Gastrocnemius medialis (tissue), 4 donors: ENCODE measurements around the gene PCDH9. TPM values are rescaled to one million over a fixed set of nuclear protein-coding genes. Genes with fewer than 3 reads are reported as not detected.

ENCODE experiments used
- ATAC-seq, 2 donors: fragments of 150-250 bp; one replicate each; pipeline ENCODE4 v1.9.1; 2016
- DNase-seq, 2 donors: peaks; one replicate each; pipeline ENCODE4 v3.0.0-alpha.2; 2019
- H3K27ac ChIP-seq, 4 donors: fragments of 200-600 bp; sonication (generic); 1 replicate in 1 of 4; 2 replicates in 3 of 4; pipeline ENCODE4 v1.5.1; 2016 to 2018; ENCODE audit warnings: mild to moderate bottlenecking in 2 of 4, moderate library complexity in 1 of 4
- H3K27me3 ChIP-seq, 3 donors: fragments of 200-600 bp; sonication (generic) in 2 of 3; 1 replicate in 1 of 3; 2 replicates in 2 of 3; pipeline versions ENCODE4 v1.5.1 to v1.6.0; 2016 to 2019; ENCODE audit warnings: mild to moderate bottlenecking in 1 of 3, moderate library complexity in 1 of 3
- H3K36me3 ChIP-seq, 2 donors: fragments of 200-600 bp; sonication (generic) in 1 of 2; one replicate each; pipeline ENCODE4 v1.5.1; 2017 to 2018
- H3K4me1 ChIP-seq, 2 donors: fragments of 200-600 bp; sonication (generic) in 1 of 2; one replicate each; pipeline ENCODE4 v1.5.1; 2016 to 2017; ENCODE audit warnings: mild to moderate bottlenecking in 2 of 2
- H3K4me3 ChIP-seq, 4 donors: fragments of 200-600 bp; sonication (generic) in 3 of 4; 1 replicate in 1 of 4; 2 replicates in 3 of 4; pipeline ENCODE4 v1.5.1; 2016 to 2019; ENCODE audit warnings: mild to moderate bottlenecking in 2 of 4
- H3K9me3 ChIP-seq, 3 donors: fragments of 200-600 bp; sonication (generic) in 2 of 3; 1 replicate in 1 of 3; 2 replicates in 2 of 3; pipeline ENCODE4 v1.5.1; 2016 to 2019
- CTCF ChIP-seq, 5 experiments: fragments of 450-650 bp in 3 of 5; fragments of 200-600 bp in 2 of 5; sonication (generic) in 2 of 5; IDR thresholded peaks in 4 of 5; conservative IDR thresholded peaks in 1 of 5; 1 replicate in 4 of 5; 2 replicates in 1 of 5; pipeline ENCODE4 v1.5.1; 2016 to 2019; ENCODE audit warnings: antibody characterized with exemption in 5 of 5, mild to moderate bottlenecking in 3 of 5, moderate library complexity in 3 of 5
- POLR2A ChIP-seq, 2 donors: fragments of 450-650 bp; IDR thresholded peaks; one replicate each; pipeline ENCODE4 v1.6.1; 2017; ENCODE audit warnings: antibody characterized with exemption in 2 of 2, mild to moderate bottlenecking in 2 of 2, moderate library complexity in 2 of 2
- in situ Hi-C, 4 donors: fragments of 200-750 bp; cut with MboI; loops; one replicate each; pipeline versions ENCODE4 v1.15.0 to v1.8.0; 2017; ENCODE audit warnings: low sequenced_read_pairs in 4 of 4
- intact Hi-C: fragments of 100-400 bp; cut with DNase I; formaldehyde crosslinking; loops from one replicate; pipeline ENCODE4 v1.15.1; 2023; ENCODE audit warnings: low total_unique reads
- total RNA-seq, 4 donors: library from RNA; depleted of rRNA; stranded (reverse); fragments of >200 nt; gene quantifications; one replicate each; pipeline versions ENCODE4 v1.1.0 to v1.2.3, GENCODE V29; 2016

The PCDH9 gene
- total RNA-seq, 4 donors from 2014 or later = 1.4 to 2.1 (median 1.9) TPM

GRCh38 chr13:66842766-66843165 lies 387.4 kb downstream of the PCDH9 start:
- DNase-seq = no peak
- Histone ChIP-seq H3K27ac (no peak overlapping the region), H3K4me1 (no peaks in the 10 kb centered on the region), H3K27me3 (no peaks in the 10 kb centered on the region), H3K36me3 (no peaks in the 10 kb centered on the region), H3K4me3 (no peak overlapping the region), H3K9me3 (no peaks in the 10 kb centered on the region)
- in situ Hi-C loops = no loop called here
- ATAC-seq = no peak
- TF ChIP-seq CTCF (IDR thresholded peaks at IDR 0.05 in 4 of 5, conservative IDR thresholded peaks at IDR 0.05 in 1 of 5) (no peak), POLR2A (IDR thresholded peaks at IDR 0.05) (no peak)
- intact Hi-C loops = no loop called here

GRCh38 chr13:66840621-66841020 lies 389.5 kb downstream of the PCDH9 start:
- in situ Hi-C loops (no loop called here), intact Hi-C loops (no loop called here)
- TF ChIP-seq POLR2A (IDR thresholded peaks at IDR 0.05) (no peak), CTCF (IDR thresholded peaks at IDR 0.05 in 4 of 5, conservative IDR thresholded peaks at IDR 0.05 in 1 of 5) (no peak)
- Histone ChIP-seq H3K4me3 (no peak overlapping the region), H3K27ac (no peak overlapping the region), H3K9me3 (no peaks in the 10 kb centered on the region), H3K27me3 (no peaks in the 10 kb centered on the region), H3K36me3 (no peaks in the 10 kb centered on the region), H3K4me1 (peaks cover 0 to under 1% of the 10 kb centered on the region in 2 donors)
- ATAC-seq (no peak), DNase-seq (no peak)

- no peak overlapping the region for H3K4me3 ChIP-seq
- peak overlapping the region in 1 of 4 donors; percentile 14 for H3K27ac ChIP-seq
- in situ Hi-C loops = no loop called here
- ATAC-seq = no peak
- H3K36me3 ChIP-seq = no peaks in the 10 kb centered on the region
- no peaks in the 10 kb centered on the region for H3K27me3 ChIP-seq
- no peaks in the 10 kb centered on the region for H3K9me3 ChIP-seq
- peaks cover 4 to 10% of the 10 kb centered on the region in 2 donors for H3K4me1 ChIP-seq
- TF ChIP-seq POLR2A (IDR thresholded peaks at IDR 0.05) (no peak), CTCF (IDR thresholded peaks at IDR 0.05 in 4 of 5, conservative IDR thresholded peaks at IDR 0.05 in 1 of 5) (no peak)
- no peak for DNase-seq
- intact Hi-C loops = no loop called here
Measured at GRCh38 chr13:66837246-66837645, 392.9 kb downstream of the PCDH9 start.

- H3K36me3 ChIP-seq = no peaks in the 10 kb centered on the region
- DNase-seq (peak; percentile 13 to 49), ATAC-seq (peak in 1 of 2 donors; percentile 44)
- H3K27me3 ChIP-seq = no peaks in the 10 kb centered on the region
- peak overlapping the region in 2 of 4 donors; percentile 3 to 39 for H3K27ac ChIP-seq
- in situ Hi-C loops (no loop called here), intact Hi-C loops (no loop called here)
- TF ChIP-seq CTCF (IDR thresholded peaks at IDR 0.05 in 4 of 5, conservative IDR thresholded peaks at IDR 0.05 in 1 of 5) (no peak), POLR2A (IDR thresholded peaks at IDR 0.05) (no peak)
- H3K4me3 ChIP-seq = peak overlapping the region in 2 of 4 donors; percentile 6 to 10
- no peaks in the 10 kb centered on the region for H3K9me3 ChIP-seq
- H3K4me1 ChIP-seq = peaks cover 4 to 10% of the 10 kb centered on the region in 2 donors
Measured at GRCh38 chr13:66835040-66835628, 395.0 kb downstream of the PCDH9 start.
